Skeletal muscle cell (primary cell): ENCODE results near the gene OR6Y1.

Experiments
- DNase-seq: peaks from one replicate; pipeline ENCODE4 v3.0.0-alpha.2; 2010; ENCODE audit warnings: low read depth
- H3K4me3 ChIP-seq: 2 replicates; pipeline ENCODE4 v1.5.1; 2011; ENCODE audit warnings: low read depth, mild to moderate bottlenecking, control low read depth, low read length, moderate library complexity

OR6Y1 gene, protein sequence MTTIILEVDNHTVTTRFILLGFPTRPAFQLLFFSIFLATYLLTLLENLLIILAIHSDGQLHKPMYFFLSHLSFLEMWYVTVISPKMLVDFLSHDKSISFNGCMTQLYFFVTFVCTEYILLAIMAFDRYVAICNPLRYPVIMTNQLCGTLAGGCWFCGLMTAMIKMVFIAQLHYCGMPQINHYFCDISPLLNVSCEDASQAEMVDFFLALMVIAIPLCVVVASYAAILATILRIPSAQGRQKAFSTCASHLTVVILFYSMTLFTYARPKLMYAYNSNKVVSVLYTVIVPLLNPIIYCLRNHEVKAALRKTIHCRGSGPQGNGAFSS

DNA sequence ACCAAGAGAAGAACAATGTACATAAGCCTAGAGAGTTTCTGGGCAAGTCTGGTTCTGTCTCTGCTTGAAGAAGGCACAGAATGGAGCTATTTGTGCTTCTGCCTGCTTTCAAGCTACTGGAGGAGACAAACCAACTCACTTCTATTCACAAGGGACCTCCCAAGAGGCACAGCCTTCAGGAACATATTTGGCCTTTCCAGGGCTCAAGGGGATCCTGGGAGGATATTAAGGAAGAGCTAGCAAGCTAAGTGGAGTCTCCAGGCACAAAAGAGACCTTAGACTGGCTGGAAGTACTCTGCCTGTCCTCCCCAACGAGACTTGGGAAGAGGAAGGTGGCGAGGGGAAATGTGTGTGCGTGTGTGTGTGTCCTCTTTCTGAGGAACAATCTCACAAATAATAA, at the start of gene OR6Y1:
TSS of gene OR6Y1 (minus strand) at position 54 of the 400 bp plus-strand sequence. CDS start 6,300 bp downstream, outside the sequence.
- no peak within 1 kb of the TSS for H3K4me3 ChIP-seq
- DNase-seq = no peak

DNA sequence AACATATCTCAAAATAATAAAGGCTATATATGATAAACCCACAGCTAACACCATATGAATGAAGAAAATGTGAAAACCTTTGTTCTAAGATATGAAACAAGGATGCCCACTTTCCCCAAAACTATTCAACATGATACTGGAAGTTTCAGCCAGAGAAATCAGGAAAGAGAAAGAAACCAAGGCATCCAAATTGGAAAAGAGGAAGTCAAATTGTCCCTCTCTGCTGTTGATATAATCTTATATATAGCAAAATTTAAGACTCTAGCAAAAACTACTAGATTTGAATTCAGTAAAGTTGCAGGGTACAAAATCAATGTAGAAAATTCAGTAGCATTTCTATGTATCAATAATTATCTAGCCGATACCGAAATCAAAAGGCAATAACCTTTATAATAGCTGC, 46.5 kb upstream of the OR6Y1 start:
- DNase-seq = no peak
- H3K4me3 ChIP-seq = no peak overlapping the region

DNA sequence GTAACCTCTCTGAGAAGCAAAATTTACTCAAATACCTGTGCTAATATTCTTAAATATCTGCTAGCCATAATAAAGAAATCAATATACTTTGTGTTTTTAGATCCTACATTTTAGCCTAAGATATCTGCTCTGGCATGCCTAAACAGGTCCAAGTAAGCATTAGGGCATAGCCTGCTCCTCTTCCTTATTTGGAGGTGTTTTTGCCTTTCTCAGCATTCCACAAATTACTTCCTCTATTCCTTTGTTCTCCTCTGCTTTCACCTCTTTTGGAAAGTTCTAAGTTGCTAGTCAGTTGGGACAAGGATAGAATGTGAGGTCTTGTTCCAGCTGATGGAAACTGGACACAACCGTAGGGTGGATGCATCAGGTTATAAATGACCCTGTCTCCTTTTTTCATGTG, 32.7 kb upstream of the OR6Y1 start:
- DNase-seq = no peak
- no peak overlapping the region for H3K4me3 ChIP-seq

DNA sequence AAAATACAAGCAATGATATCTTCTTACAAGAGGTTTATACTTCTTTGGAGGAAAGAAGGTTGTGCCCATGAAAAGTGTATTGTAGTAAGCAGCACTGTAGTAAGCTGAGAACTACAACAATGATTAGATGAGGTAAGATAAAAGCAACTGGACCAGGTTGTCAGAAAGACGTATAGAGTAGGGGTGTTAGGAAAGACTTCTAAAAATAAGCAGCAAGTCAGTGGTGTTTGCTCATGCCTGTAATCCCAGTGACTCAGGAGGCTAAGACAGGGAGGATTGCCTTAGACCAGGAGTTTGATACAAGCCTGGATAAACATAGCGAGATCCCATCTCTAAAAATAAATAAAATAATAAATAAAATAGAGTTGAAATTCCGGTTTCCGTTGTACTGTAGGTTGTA, 29.8 kb upstream of the OR6Y1 start:
- no peak overlapping the region for H3K4me3 ChIP-seq
- no peak for DNase-seq

DNA sequence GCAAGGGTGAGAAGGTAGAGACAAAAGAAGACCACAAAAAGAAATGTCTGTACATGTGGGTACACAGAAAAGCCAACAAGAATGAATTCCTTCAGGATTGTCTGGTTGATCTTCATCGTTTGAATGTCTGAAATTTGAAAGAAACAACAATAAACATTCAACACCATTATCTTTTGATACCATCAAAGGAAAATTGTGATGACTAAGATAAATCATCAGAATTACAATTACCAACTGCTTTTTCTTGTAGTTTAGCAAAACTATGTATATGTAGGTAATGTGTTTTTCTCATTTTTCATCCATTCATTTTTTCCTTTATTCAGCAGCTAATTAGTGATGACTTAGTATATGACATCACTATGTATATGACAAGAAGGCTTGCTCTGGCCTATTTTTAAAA, 25.5 kb upstream of the OR6Y1 start, which contains the start of gene OR10X1:
TSS of gene OR10X1 (minus strand) at position 167 of the 400 bp plus-strand sequence. CDS start at position 167, 0 bp downstream.
- DNase-seq = no peak
- H3K4me3 ChIP-seq = no peak within 1 kb of the TSS

DNA sequence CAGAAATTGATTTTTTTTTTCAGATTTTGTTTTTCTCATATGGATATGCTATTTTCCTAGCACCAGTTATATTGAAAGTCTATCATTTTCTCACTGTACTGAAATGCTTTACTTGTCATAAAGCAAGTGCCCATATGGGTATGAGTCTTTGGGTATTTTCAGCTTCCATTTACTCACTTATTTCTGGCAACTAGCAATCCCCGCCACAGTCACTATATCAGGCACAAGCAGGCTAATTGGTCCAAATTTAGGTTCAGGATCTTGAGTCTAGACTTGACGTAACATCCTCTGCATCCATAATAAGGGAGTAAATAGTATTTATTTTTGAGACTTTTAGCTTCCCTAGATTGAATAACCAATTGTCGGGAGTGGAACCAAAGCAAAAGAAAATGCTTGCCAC, 23.4 kb upstream of the OR6Y1 start:
- H3K4me3 ChIP-seq = no peak overlapping the region
- DNase-seq = no peak

DNA sequence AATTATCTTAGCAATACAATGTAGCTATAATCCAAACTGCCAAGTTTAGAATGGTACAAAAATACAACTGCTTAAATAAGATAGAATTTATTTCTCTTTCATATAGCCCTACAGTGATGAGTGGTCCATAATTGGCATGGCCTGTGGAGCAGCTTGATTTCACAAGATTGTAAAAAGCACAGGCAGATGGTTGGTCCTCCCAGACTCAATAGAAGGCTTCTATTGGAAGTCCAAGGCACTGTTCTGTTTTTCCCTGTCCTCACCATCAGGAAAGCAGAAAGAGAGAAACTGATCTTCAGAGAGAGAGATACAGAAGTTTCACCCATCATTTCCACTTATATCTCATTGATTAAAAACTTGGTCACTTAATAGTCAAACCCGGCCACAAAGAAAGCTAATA, 18.0 kb upstream of the OR6Y1 start:
- H3K4me3 ChIP-seq = no peak overlapping the region
- no peak for DNase-seq

DNA sequence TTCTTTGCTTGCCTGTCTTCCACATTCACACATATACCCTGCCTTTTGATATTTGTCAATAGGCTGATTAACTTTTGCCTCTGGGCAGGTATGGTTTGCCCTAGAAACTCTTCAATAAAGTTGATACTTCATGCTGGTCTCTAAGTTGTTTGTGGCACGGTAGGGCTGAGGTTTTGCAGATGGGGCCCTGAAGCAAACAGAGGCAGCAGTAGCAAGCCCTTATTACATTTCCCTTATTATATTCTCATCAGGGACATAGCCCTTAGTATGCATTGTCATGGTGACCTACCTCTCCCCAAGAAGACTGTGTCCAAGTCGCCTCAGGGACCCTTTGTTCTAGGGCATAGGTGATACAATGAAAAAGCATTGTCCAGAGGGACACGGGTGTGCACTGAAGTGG, 16.3 kb upstream of the OR6Y1 start, which contains the start of gene OR6P1:
TSS of gene OR6P1 (minus strand) at position 101 of the 400 bp plus-strand sequence. CDS start 6,976 bp downstream, outside the sequence.
- DNase-seq = no peak
- no peak within 1 kb of the TSS for H3K4me3 ChIP-seq

DNA sequence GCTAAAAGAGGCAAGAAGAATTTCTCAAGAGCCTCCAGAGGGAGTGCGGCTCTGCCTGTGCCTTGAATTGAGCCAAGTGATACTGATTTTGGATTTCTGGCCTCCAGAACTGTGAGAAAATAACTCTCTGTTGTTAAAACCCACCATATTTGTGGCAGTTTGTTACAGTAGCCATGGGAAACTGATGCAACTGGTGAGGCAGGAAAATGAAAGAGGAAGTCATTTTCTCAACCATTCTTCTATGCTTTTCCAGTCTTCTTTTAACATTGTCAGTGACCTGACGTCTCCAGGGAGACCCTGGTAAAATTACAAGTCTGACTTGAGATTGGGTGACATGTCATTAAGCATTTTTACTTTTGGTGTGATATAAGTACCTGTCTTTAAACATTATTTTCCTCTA, 10.4 kb upstream of the OR6Y1 start:
- DNase-seq = no peak
- H3K4me3 ChIP-seq = no peak overlapping the region

DNA sequence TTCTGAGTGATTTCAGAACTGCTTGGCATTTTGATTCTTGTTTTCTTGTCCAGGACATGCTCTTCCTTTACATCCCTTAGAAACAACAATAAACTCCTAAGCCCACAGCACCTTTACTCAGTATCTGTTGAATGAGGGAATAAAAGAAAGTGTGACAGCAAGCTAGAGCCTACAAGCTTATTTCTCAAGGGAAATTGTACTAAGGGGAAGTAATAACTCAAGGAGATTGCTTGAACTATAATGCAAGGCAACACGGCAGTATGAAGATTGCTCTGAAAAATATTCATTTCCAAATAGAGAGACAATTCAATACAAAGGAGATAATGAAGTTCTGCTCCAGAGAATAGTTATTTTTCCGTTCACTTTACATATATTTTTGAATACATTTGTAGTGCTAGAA, 9.6 kb upstream of the OR6Y1 start:
- no peak overlapping the region for H3K4me3 ChIP-seq
- DNase-seq = no peak

DNA sequence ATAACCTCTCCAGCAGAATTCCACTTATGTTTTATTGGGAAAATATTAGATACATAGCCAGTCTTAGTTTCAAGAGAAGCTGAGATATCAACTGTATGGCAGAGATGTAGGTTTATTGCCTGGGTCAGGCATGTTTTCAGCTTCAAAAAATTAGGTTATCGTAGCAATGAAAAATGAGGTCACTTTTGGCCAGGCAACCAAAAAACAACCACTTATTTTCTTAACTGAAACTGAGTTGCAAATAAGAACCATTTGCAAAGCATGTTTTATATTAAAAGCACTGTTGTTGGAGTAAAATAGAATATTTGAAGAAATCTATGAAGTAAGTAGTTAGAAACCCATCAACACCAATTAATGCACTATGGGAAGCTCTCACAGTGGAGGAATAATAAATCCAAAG, 5.5 kb upstream of the OR6Y1 start:
- no peak overlapping the region for H3K4me3 ChIP-seq
- DNase-seq = no peak

DNA sequence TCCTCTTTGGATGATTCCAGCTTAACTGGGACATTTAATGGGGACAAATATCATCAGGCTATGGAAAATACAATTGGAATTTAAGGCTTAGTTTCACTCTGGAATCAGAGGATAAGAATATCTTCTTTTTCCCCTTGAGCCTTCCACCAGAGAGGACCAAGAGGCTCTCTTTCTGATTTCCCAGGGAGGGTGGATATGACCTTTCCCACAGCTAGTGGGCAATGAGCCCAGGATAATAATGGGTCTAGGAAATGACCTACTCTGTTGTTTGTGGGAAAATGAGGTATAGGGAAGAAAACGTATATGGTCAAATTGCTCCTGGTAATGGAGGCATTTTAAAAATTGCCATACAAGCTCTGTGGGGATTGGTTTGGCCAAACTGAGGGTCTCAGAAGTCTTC, 1.9 kb downstream of the OR6Y1 start:
- H3K4me3 ChIP-seq = no peak overlapping the region
- DNase-seq = no peak

DNA sequence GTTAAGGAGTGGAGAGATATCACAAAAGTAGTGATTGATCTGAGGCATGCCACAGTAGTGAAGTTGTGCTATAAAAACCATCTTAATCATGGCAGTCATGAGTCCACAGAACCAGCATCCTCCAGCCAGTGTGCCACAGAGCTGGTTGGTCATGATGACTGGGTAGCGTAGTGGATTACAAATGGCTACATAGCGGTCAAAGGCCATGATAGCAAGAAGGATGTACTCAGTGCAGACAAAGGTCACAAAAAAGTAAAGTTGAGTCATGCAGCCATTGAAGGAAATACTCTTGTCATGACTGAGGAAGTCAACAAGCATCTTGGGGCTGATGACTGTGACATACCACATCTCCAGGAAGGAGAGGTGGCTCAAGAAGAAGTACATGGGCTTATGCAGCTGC, 6.7 kb downstream of the OR6Y1 start:
- H3K4me3 ChIP-seq = no peak overlapping the region
- DNase-seq = no peak

DNA sequence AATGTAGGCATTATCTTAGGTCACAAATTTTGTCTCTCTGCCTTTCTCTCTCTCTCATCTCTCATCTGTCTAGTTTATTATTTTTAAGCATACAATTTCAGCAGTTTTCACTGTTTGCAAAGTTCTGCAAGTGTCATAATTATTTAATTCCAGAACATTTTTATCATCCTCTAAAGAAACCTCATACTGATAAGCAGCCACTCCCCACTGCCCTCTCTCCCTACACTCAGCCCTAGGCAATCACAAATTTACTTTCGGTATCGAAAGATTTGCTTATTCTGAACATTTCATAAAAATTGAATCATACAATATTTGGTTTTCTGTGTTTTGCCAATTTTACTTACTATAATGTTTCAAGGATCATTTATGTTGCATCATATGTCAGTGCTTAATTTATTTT, 16.6 kb downstream of the OR6Y1 start:
- DNase-seq = no peak
- H3K4me3 ChIP-seq = no peak overlapping the region

DNA sequence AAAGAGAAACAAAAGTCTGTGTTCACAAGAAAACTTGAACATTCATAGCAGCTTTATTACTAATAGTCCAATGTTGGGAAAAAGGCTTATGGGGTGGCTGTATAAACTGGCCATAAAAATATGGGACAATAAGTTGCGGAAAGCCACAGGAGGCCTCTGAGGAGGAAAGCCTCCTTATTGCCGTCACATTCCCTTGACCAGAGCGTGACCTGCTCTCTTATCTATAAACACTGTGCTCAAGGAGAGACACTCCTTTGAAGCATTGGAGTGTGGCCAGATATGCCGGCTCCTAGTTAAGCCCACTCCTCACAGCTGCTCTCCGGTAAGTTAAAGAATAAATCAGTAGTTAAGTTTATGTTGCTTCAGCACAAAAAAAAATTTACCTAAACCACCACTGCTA, 19.7 kb downstream of the OR6Y1 start:
- no peak overlapping the region for H3K4me3 ChIP-seq
- no peak for DNase-seq

DNA sequence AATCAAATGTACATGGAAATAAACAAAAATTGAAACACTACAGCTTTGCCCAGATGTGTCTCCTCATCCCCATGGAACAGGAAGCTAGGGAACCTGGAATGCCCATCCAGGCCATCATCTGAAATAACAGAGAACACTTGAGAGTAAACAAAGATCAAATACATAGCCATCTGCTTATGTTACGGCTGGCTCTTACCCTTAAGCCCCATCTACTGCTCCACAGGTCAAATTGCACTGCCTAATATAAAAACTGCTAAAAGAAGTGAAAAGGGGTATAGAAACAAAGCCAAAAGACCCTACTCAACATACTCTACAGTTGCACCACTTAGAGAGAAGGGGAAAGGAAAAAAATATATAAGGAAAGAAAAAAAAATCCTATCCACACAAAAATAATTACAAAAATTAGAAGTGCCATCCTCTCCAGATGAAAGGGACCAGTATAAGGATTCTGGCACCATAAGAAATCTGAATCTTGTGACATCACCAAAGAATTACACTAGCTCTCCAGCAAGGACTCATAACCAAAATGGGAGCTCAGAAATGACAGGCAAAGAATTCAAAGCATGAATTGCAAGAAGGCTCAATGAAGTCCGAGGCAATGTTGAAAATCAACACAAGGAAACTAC, 26.9 kb downstream of the OR6Y1 start:
- no peak overlapping the region for H3K4me3 ChIP-seq
- DNase-seq = no peak

DNA sequence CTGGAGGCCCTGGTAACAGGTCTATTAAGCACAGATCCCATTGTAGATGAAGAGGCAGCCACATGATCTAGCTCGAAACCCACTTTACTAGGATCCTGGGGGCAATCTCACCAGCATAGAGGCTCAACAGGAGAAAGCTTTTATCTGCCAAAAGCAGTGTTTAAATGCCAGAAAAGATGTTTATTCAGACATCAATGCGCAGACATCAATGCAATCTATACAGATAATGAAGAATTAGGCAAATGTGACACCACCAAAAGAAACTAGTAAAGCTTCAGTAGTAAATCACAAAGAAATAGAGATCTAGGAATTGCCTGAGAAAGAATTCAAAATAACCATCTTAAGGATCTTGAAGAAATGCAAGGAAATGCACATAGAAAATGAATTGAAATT, 32.5 kb downstream of the OR6Y1 start:
- no peak overlapping the region for H3K4me3 ChIP-seq
- DNase-seq = no peak

DNA sequence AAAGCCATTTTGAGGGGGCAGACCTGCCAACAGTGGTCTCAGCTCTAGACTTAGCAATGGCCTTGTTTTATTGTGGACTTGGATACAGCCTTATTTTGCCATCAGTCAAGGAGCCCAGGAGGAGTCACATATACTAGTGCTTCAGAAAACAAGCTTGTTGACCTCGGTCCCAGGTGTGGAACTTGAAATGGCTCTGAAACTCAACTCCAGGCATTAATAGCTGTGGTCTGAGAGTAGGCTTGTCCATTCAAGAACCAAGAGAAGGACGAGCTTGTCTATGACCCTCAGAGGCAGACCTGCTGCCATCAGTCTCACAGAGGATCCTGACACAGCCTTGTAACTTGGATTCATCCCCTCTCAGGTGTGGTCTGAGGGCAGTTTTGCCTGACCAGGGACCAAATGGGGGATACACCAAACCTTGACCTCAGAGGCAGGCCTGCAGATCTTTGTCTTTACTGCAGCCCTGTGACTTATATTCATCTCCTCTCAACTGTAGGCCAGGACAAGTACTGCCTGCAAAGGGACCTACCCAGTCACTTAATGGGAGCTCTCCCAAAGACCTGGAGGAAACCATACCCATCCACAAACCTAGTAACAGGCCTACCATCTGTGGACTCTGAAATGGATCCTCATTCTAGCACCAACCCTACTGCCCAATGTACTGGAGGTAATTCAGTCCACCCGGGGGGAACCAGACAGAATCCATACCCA, 33.1 kb downstream of the OR6Y1 start:
- no peak overlapping the region for H3K4me3 ChIP-seq
- DNase-seq = no peak

DNA sequence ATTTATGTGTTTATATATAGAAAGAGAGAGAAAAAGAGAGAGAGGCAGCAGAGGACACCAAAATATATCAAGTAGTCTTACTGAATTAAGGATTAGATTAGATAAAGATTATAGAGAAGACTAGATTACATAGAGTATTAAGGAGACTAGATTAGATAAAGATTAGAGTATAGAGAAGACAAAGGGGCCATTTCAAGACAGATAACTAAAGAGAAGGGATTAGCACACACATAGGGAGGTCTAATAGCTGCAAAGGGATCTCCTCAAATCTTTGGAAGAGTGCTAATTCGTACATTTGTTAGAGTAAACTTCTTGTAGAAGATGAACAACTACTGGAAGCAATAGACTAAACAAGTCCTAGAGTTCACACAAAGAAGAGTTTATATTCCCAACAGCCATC, 34.2 kb downstream of the OR6Y1 start:
- no peak for DNase-seq
- no peak overlapping the region for H3K4me3 ChIP-seq

DNA sequence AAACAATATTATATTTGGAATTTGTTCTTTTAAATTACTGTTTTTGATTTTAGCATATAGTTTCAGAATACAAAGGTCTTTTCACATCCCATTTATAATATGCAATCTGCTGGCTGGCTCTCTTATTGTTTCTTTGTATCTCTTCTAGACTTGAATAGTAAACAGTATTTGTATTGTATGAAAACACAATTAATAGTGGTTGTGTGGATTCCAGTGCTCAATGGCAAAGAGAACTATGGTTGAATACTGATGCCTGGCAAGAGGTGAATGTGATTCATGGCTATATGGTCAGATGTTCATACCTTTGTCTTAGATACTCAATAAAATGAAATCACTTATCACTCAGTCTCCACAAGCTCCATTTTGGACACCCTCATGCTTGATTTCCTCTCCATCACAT, 37.2 kb downstream of the OR6Y1 start:
- H3K4me3 ChIP-seq = no peak overlapping the region

More for the DNA sequence above, 37.2 kb downstream of the OR6Y1 start:
- no peak for DNase-seq
